ENCODE measurements around the gene KREMEN1.

- TF ChIP-seq CTCF (IDR thresholded peaks at IDR 0.05; ENCODE audit: borderline replicate concordance, extremely low read depth, low read length, poor library complexity, severe bottlenecking) (no peak), EZH2 (IDR thresholded peaks at IDR 0.05; ENCODE audit: borderline replicate concordance, low read depth, low read length, severe bottlenecking) (no peak)
These were observed 69.3 kb downstream of the KREMEN1 start for GRCh38 chr22:29142116-29142515.

Data from DND-41 (cell line).